Ishikawa (cell line): ENCODE measurements around the gene MAP2.

Experiments used
- CEBPB ChIP-seq: IDR thresholded peaks from 2 replicates; pipeline ENCODE4 v1.6.1; 2012
- CREB1 ChIP-seq: IDR thresholded peaks from 2 replicates; pipeline ENCODE4 v1.6.1; 2012; ENCODE audit warnings: low read depth
- EGR1 ChIP-seq: IDR thresholded peaks from 2 replicates; pipeline ENCODE4 v1.6.1; 2012
- EP300 ChIP-seq: IDR thresholded peaks from 2 replicates; pipeline ENCODE4 v1.6.1; 2012; ENCODE audit warnings: borderline replicate concordance
- FOXM1 ChIP-seq: IDR thresholded peaks from 2 replicates; pipeline ENCODE4 v1.6.1; 2012; ENCODE audit warnings: low read depth, borderline replicate concordance
- MAX ChIP-seq: IDR thresholded peaks from 2 replicates; pipeline ENCODE4 v1.6.1; 2012
- NFIC ChIP-seq: IDR thresholded peaks from 2 replicates; pipeline ENCODE4 v1.6.1; 2012
- RAD21 ChIP-seq: IDR thresholded peaks from 2 replicates; pipeline ENCODE4 v1.6.1; 2012; ENCODE audit warnings: low read depth
- REST ChIP-seq: IDR thresholded peaks from 2 replicates; pipeline ENCODE4 v1.6.1; 2012; ENCODE audit warnings: low read depth, mild to moderate bottlenecking
- TAF1 ChIP-seq: IDR thresholded peaks from 2 replicates; pipeline ENCODE4 v1.6.1; 2012; ENCODE audit warnings: low read depth, mild to moderate bottlenecking
- TCF12 ChIP-seq: IDR thresholded peaks from 2 replicates; pipeline ENCODE4 v1.6.1; 2012; ENCODE audit warnings: low read depth
- TEAD4 ChIP-seq: IDR thresholded peaks from 2 replicates; pipeline ENCODE4 v1.6.1; 2012
- USF1 ChIP-seq: IDR thresholded peaks from 2 replicates; pipeline ENCODE4 v1.6.1; 2012
- YY1 ChIP-seq: IDR thresholded peaks from 2 replicates; pipeline ENCODE4 v1.6.1; 2012; ENCODE audit warnings: low read depth
- ZBTB7A ChIP-seq: IDR thresholded peaks from 2 replicates; pipeline ENCODE4 v1.6.1; 2012; ENCODE audit warnings: low read depth

MAP2 gene

GRCh38 chr2:209423562-209424198, at the start of gene MAP2:
TSS of gene MAP2 (plus strand) at chr2:209424047. CDS start at chr2:209653171, 229,124 bp downstream.
- TF ChIP-seq TAF1: peak; percentile 70; the same call in 1 of the 2 replicates
- TF ChIP-seq EP300: no peak
- peak; percentile 64; the same call in 1 of the 2 replicates for TF ChIP-seq RAD21
- 0 out of 2 replicates have a peak, but pooled peaks have one; percentile 16 for TF ChIP-seq YY1
- no peak for TF ChIP-seq CEBPB
- peak; percentile 8 for TF ChIP-seq MAX
- TF ChIP-seq REST: no peak
- TF ChIP-seq NFIC: no peak
- no peak for TF ChIP-seq FOXM1
- TF ChIP-seq USF1: no peak
- no peak for TF ChIP-seq ZBTB7A
- no peak for TF ChIP-seq CREB1
- TF ChIP-seq TEAD4: no peak
- TF ChIP-seq EGR1: peak; percentile 76
- TF ChIP-seq TCF12: no peak; the same call in 1 of the 2 replicates

GRCh38 chr2:209376686-209377085, 47.2 kb upstream of the MAP2 start:
- TF ChIP-seq EP300 (no peak), FOXM1 (no peak), EGR1 (no peak), REST (no peak), CREB1 (no peak), NFIC (no peak), MAX (no peak), YY1 (no peak), TAF1 (no peak), RAD21 (no peak)

GRCh38 chr2:209380293-209380692, 43.6 kb upstream of the MAP2 start:
- TF ChIP-seq ZBTB7A: no peak
- TF ChIP-seq TAF1: no peak
- no peak for TF ChIP-seq YY1
- TF ChIP-seq MAX: 0 out of 2 replicates have a peak, but pooled peaks have one; percentile 26
- no peak for TF ChIP-seq CEBPB
- peak; percentile 63; the same call in 1 of the 2 replicates for TF ChIP-seq TCF12
- TF ChIP-seq NFIC: peak; percentile 60; the same call in 1 of the 2 replicates
- no peak for TF ChIP-seq USF1
- TF ChIP-seq EP300: peak; percentile 44; the same call in 1 of the 2 replicates
- no peak for TF ChIP-seq CREB1
- peak; percentile 56; the same call in 1 of the 2 replicates for TF ChIP-seq FOXM1
- no peak for TF ChIP-seq RAD21

GRCh38 chr2:209381091-209381490, 42.8 kb upstream of the MAP2 start:
- TF ChIP-seq TCF12: no peak

- TF ChIP-seq EP300 (no peak), ZBTB7A (no peak), EGR1 (no peak), YY1 (no peak), FOXM1 (no peak), CREB1 (no peak), CEBPB (no peak), TAF1 (no peak), MAX (no peak), TEAD4 (no peak), USF1 (no peak), RAD21 (no peak), REST (no peak)
These were observed 41.1 kb upstream of the MAP2 start for GRCh38 chr2:209382775-209383174.
